Mesothelial cell of epicardium (in vitro differentiated cells): ENCODE measurements around the gene ZNF169. TPM values are rescaled to one million over a fixed set of nuclear protein-coding genes. Genes with fewer than 3 reads are reported as not detected.
"Not testable (repeated sequence)": the region's sequence is repeated elsewhere in the genome, so short reads cannot be mapped to it uniquely, and the experiment has no call there.

Source experiments
- DNase-seq, 2 experiments: peaks; one replicate each; pipeline ENCODE4 v3.0.0; 2021; ENCODE audit warnings: low spot score in 2 of 2; ENCODE audit not compliant: unreplicated experiment in 2 of 2
- H3K27ac Mint-ChIP-seq: 2 replicates; pipeline ENCODE4 v1.8.0; 2021; ENCODE audit warnings: mixed read lengths
- H3K27me3 Mint-ChIP-seq: 2 replicates; pipeline ENCODE4 v1.8.0; 2021; ENCODE audit warnings: low read depth, mixed read lengths
- H3K36me3 Mint-ChIP-seq: 2 replicates; pipeline ENCODE4 v1.8.0; 2021; ENCODE audit warnings: mixed read lengths
- H3K4me1 Mint-ChIP-seq: 2 replicates; pipeline ENCODE4 v1.8.0; 2021; ENCODE audit warnings: mixed read lengths
- H3K4me3 Mint-ChIP-seq: 2 replicates; pipeline ENCODE4 v1.8.0; 2021; ENCODE audit warnings: mild to moderate bottlenecking, moderate library complexity, mixed read lengths
- H3K9me3 Mint-ChIP-seq: 2 replicates; pipeline ENCODE4 v1.8.0; 2021; ENCODE audit warnings: mixed read lengths
- total RNA-seq: library from RNA; stranded (reverse); gene quantifications from 3 replicates; pipeline ENCODE4 v1.2.1, GENCODE V29; 2021
- TF ChIP-seq, protein P1 (sequence below): fragments of 200-600 bp; sonication (generic); IDR thresholded peaks from one replicate; pipeline ENCODE4 v1.5.0; 2021; ENCODE audit warnings: antibody characterized with exemption; ENCODE audit not compliant: unreplicated experiment

The ZNF169 gene
- total RNA-seq, 1 donor from 2014 or later = 10.5 TPM

DNA sequence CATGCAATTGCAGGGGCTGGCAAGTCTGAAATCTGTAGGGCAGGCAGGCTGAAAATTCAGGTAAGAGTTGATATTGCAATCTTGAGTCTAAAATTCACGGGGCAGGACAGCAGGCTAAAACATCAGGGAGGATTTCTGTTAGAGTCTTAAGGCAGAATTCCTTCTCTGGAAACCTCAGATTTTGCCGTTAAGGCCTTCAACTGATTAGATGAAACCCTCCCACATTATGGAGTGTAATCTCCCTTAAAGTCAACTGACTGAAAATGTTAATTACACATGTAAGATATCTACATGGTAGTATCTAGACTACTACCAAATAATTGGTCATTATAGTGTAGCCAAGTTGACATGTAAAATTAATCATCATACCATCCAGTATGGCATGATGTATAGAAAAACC is 3.1 kb upstream of the ZNF169 start:
- TF ChIP-seq, protein P1, sequence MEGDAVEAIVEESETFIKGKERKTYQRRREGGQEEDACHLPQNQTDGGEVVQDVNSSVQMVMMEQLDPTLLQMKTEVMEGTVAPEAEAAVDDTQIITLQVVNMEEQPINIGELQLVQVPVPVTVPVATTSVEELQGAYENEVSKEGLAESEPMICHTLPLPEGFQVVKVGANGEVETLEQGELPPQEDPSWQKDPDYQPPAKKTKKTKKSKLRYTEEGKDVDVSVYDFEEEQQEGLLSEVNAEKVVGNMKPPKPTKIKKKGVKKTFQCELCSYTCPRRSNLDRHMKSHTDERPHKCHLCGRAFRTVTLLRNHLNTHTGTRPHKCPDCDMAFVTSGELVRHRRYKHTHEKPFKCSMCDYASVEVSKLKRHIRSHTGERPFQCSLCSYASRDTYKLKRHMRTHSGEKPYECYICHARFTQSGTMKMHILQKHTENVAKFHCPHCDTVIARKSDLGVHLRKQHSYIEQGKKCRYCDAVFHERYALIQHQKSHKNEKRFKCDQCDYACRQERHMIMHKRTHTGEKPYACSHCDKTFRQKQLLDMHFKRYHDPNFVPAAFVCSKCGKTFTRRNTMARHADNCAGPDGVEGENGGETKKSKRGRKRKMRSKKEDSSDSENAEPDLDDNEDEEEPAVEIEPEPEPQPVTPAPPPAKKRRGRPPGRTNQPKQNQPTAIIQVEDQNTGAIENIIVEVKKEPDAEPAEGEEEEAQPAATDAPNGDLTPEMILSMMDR = no peak
- H3K27me3 Mint-ChIP-seq = peaks cover 12% of the 10 kb centered on the region
- no peaks in the 10 kb centered on the region for H3K9me3 Mint-ChIP-seq
- DNase-seq = no peak
- no peak overlapping the region for H3K27ac Mint-ChIP-seq
- H3K36me3 Mint-ChIP-seq = no peaks in the 10 kb centered on the region
- peaks cover 8% of the 10 kb centered on the region for H3K4me1 Mint-ChIP-seq
- H3K4me3 Mint-ChIP-seq = no peak overlapping the region

DNA sequence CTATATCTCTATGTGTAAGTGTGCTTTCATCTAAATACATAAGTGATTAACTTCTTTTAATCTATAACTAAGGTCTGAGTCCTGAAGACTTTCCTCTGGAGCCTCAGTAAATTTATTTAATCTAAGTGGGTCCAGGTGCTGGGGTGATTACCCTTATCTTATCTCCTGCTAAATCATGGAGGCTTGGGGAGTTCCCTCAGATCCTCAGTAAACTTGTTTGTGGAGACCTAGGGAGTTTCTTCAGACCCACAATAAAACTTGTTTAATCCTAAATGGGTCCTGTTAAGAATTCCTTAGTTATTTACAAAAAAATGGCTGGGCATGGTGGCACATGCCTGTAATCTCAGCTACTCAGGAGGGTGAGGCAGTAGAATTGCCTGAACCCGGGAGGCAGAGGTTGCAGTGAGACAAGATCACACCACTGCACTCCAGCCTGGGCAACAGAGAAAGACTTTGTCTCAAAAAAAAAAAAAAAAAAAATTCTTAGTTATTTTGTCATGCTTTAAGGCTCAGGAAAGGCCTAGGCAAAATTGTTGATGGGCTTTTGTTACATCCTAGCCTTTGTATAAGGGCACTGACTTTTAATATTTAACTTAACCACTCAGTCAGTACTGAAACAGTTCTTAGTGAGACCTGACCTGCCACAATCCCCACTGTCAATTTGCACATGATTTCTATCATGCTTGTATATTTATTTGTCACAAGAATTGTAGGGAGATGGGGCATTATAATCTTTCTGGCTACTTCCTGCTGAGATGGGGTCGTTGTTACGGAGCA is 6.7 kb downstream of the ZNF169 start:
- DNase-seq, H3K27me3 Mint-ChIP-seq, H3K4me1 Mint-ChIP-seq, H3K4me3 Mint-ChIP-seq, H3K27ac Mint-ChIP-seq: not testable (repeated sequence)
- peaks cover 19% of the 10 kb centered on the region for H3K9me3 Mint-ChIP-seq
- H3K36me3 Mint-ChIP-seq = peaks cover 28% of the 10 kb centered on the region

DNA sequence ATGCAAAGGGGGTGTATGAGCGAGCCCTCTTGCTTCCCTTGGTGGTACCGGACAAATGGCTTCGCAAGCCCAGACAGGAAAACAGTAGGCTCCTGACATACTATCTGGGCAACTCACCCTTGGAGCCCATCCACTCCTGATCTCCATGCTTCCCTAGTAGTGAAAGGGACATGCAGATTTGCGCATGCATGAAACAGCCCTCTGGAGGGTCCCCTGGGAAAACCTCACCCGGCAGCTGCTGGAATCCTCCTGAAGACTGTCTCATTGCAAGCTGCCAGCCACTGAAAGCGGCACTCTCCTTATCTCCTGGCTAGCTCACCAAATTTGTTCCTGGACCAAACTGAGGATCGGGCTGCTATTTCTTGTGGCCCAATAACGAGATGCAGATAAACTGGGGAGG is 10.2 kb downstream of the ZNF169 start:
- Mint-ChIP-seq H3K4me1 (no peaks in the 10 kb centered on the region), H3K27ac (no peak overlapping the region), H3K9me3 (peaks cover 33% of the 10 kb centered on the region), H3K36me3 (peaks cover 32% of the 10 kb centered on the region), H3K4me3 (no peak overlapping the region), H3K27me3 (no peaks in the 10 kb centered on the region)
- TF ChIP-seq, protein P1 = no peak
- no peak for DNase-seq

DNA sequence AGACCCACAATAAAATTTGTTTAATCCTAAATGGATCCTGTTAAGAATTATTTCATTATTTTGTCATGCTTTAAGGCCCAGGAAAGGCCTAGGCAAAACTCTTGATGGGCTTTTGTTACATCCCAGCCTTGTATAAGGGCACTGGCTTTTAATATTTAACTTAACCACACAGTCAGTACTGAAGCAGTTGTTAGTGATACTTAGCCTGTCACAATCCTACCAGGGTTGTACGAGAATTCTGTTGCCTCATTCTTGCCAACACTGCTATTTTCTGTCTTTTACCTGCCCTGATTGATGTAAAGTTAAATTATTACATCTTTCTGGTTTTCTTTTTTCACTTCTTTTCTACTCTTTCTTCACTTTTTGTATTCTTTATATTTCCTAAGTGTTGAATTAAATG is 10.9 kb downstream of the ZNF169 start:
- Mint-ChIP-seq H3K36me3 (peaks cover 32% of the 10 kb centered on the region), H3K27ac (no peak overlapping the region), H3K4me3 (no peak overlapping the region), H3K4me1 (no peaks in the 10 kb centered on the region), H3K9me3 (peaks cover 37% of the 10 kb centered on the region), H3K27me3 (no peaks in the 10 kb centered on the region)
- DNase-seq = no peak
- TF ChIP-seq, protein P1 = no peak

DNA sequence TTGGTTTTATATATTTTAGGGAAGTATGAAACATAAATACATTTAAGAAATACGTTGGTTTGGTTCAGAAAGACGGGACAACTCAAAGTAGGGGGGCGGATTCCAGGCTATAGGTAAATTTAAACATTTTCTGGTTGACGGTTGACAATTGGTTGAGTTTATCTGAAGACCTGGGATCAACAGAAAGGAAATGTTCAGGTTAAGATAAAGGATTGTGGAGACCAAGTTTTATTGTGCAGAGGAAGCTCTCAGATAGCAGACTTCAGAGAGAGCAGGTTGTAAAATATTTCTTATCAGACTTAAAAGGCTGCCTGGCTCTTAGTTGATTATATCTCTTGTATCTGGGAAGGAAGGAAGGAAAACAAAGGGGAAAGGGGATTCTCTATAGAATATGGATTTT is 17.9 kb downstream of the ZNF169 start:
- H3K27me3 Mint-ChIP-seq, DNase-seq, H3K4me3 Mint-ChIP-seq, H3K4me1 Mint-ChIP-seq, H3K27ac Mint-ChIP-seq: not testable (repeated sequence)
- Mint-ChIP-seq H3K36me3 (peaks cover 59% of the 10 kb centered on the region), H3K9me3 (peaks cover 49% of the 10 kb centered on the region)

DNA sequence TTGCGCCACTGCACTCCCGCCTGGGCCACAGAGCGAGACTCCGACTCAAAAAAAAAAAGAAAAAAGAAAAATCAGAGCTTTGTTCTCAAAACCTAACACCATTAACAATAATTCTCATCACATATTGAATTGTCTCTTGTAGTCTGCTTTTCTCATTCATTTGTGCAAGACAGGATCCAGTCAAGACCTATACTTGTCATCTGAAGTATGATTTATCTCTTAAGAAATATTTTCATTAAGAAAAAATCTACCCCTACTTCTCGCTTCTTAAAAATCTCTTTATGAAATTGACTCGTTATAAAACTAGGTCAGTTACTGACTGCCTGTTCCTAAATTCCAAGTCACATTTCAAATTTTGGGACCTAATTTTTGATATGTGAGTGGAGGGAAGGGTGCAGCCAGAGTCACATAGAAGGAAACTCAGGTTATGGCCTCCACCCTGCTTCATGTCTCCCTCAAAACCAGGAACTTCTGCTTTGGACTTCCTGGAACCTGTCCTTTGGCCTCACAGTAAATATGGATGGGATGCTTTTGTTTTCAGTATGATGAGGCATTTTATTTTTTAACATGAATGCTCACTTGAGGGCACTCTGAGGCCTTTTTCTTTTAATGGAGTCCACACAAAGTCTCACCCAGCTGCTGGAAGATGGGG is 18.9 kb downstream of the ZNF169 start:
- Mint-ChIP-seq H3K36me3 (peaks cover 64% of the 10 kb centered on the region), H3K4me1 (no peaks in the 10 kb centered on the region)

More for the DNA sequence above, 18.9 kb downstream of the ZNF169 start:
- H3K4me3 Mint-ChIP-seq = no peak overlapping the region
- peaks cover 47% of the 10 kb centered on the region for H3K9me3 Mint-ChIP-seq
- H3K27me3 Mint-ChIP-seq = no peaks in the 10 kb centered on the region
- DNase-seq = no peak
- TF ChIP-seq, protein P1 = no peak
- no peak overlapping the region for H3K27ac Mint-ChIP-seq
